Natural killer cell treated with Interleukin-12 subunit alpha and Interleukin-12 subunit beta and Interleukin-15 and Interleukin-18, amount 100 ng/mL, for 72 hours (primary cell): ENCODE data around the gene CDK1. TPM values are rescaled to one million over a fixed set of nuclear protein-coding genes. Genes with fewer than 3 reads are reported as not detected.
A peak's percentile ranks its signal among the peaks of the same experiment; 100 is the strongest.
"Not testable (repeated sequence)": the region's sequence is repeated elsewhere in the genome, so short reads cannot be mapped to it uniquely, and the experiment has no call there.

Experiments
- ATAC-seq, 2 donors: fragments of 150-1000 bp; cut with Tn5 transposase in 1 of 2; sonication (Bioruptor Pico), chemical (Tn5 transposase) in 1 of 2; 2 replicates each; pipeline ENCODE4 v1.10.0; 2021
- DNase-seq: peaks from one replicate; pipeline ENCODE4 v3.0.0; 2022; ENCODE audit warnings: low spot score
- H3K27ac Mint-ChIP-seq, 2 donors: 1 replicate in 1 of 2; 2 replicates in 1 of 2; pipeline ENCODE4 v1.8.0; 2022; ENCODE audit warnings: mixed read lengths in 2 of 2, mild to moderate bottlenecking in 1 of 2, moderate library complexity in 1 of 2
- H3K27me3 Mint-ChIP-seq, 2 donors: 1 replicate in 1 of 2; 2 replicates in 1 of 2; pipeline ENCODE4 v1.8.0; 2022; ENCODE audit warnings: mixed read lengths in 2 of 2
- H3K36me3 Mint-ChIP-seq: one replicate; pipeline ENCODE4 v1.8.0; 2022; ENCODE audit warnings: mixed read lengths
- H3K4me1 Mint-ChIP-seq, 2 donors: 1 replicate in 1 of 2; 2 replicates in 1 of 2; pipeline ENCODE4 v1.8.0; 2022; ENCODE audit warnings: low read depth in 2 of 2, mixed read lengths in 2 of 2, mild to moderate bottlenecking in 1 of 2
- H3K4me3 Mint-ChIP-seq: one replicate; pipeline ENCODE4 v1.8.0; 2022; ENCODE audit warnings: mixed read lengths
- H3K9me3 Mint-ChIP-seq: 2 replicates; pipeline ENCODE4 v1.8.0; 2022; ENCODE audit warnings: mixed read lengths
- total RNA-seq, 2 donors: library from RNA; stranded (reverse); gene quantifications; one replicate each; pipeline ENCODE4 v1.2.3, GENCODE V29; 2022

Gene CDK1
- total RNA-seq, 2 donors from 2014 or later = 52.9 to 61.1 TPM

DNA sequence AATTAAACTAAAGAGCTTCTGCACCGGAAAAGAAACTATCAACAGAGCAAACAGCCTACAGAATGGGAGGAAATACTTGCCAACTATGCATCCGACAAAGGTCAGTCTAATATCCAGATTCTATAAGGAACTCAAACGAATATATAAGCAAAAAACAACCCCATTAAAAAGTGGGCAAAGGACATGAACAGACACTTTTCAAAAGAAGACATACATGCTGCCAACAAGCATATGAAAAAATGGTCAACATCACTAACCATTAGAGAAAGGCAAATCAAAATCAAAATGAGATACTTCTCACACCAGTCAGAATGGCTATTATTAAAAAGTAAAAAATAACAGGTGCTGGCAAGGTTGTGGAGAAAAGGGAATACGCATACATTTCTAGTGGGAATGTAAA, 53.9 kb downstream of the CDK1 start:
- H3K27me3 Mint-ChIP-seq = peaks cover 5 to 14% of the 10 kb centered on the region in 2 donors
- H3K4me1 Mint-ChIP-seq, H3K36me3 Mint-ChIP-seq, DNase-seq, H3K9me3 Mint-ChIP-seq, H3K4me3 Mint-ChIP-seq, ATAC-seq, H3K27ac Mint-ChIP-seq: not testable (repeated sequence)

- Mint-ChIP-seq H3K4me3 (no peak overlapping the region), H3K27ac (no peak overlapping the region), H3K27me3 (peaks cover 0 to 19% of the 10 kb centered on the region in 2 donors), H3K9me3 (no peaks in the 10 kb centered on the region), H3K36me3 (no peaks in the 10 kb centered on the region), H3K4me1 (no peaks in the 10 kb centered on the region)
- DNase-seq (no peak), ATAC-seq (no peak)
These were observed 56.1 kb downstream of the CDK1 start for GRCh38 chr10:60834401-60834800.

DNA sequence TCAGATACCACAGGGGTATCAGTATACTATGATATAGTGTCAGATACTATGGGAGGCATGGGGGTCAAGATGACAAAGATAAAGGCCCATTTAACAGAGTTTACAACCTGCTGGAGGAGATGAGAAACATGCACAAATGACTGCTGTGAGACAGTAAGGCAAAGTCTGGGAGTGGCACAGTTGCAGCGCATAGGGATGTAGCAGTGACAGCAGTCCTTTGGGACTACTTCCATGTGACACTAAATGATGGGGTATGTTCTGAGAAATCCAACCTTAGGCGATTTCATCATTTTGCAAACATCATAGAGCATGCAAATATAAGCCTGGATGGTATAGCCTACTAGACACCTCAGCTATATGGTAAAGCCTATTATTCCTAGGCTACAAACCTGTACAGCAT, 56.8 kb downstream of the CDK1 start:
- DNase-seq = no peak
- peaks cover 0 to 19% of the 10 kb centered on the region in 2 donors for H3K27me3 Mint-ChIP-seq

DNA sequence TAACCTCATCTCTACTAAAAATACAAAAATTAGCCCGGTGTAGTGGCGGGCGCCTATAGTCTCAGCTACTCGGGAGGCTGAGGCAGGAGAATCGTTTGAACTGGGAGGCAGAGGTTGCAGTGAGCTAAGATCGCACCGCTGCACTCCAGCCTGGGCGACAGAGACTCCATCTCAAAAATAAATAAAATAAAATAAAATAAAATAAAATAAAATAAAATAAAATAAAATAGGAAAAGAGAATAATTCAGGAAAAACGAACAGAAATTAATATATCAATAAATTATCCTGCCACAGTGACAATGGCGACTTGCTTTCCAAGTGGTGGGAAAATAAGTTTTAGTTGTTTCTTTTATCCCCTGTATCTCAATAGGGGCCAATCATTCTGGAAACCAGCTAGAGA, 62.9 kb downstream of the CDK1 start:
- H3K4me1 Mint-ChIP-seq, ATAC-seq, DNase-seq, H3K27ac Mint-ChIP-seq, H3K9me3 Mint-ChIP-seq, H3K4me3 Mint-ChIP-seq, H3K36me3 Mint-ChIP-seq: not testable (repeated sequence)
- H3K27me3 Mint-ChIP-seq = peaks cover 3 to 19% of the 10 kb centered on the region in 2 donors

More for the DNA sequence above, 56.8 kb downstream of the CDK1 start:
- H3K36me3 Mint-ChIP-seq = no peaks in the 10 kb centered on the region
- peak in 1 of 2 donors; percentile 36 for ATAC-seq
- no peaks in the 10 kb centered on the region for H3K9me3 Mint-ChIP-seq
- H3K4me3 Mint-ChIP-seq = no peak overlapping the region
- no peak overlapping the region for H3K27ac Mint-ChIP-seq
- no peaks in the 10 kb centered on the region for H3K4me1 Mint-ChIP-seq

GRCh38 chr10:60842694-60843093, 64.4 kb downstream of the CDK1 start:
- ATAC-seq = no peak

More at GRCh38 chr10:60842694-60843093, 64.4 kb downstream of the CDK1 start:
- H3K4me1 Mint-ChIP-seq = no peaks in the 10 kb centered on the region
- DNase-seq = no peak
- H3K27me3 Mint-ChIP-seq = peaks cover 3 to 13% of the 10 kb centered on the region in 2 donors
- no peaks in the 10 kb centered on the region for H3K9me3 Mint-ChIP-seq
- H3K36me3 Mint-ChIP-seq = no peaks in the 10 kb centered on the region
- no peak overlapping the region for H3K27ac Mint-ChIP-seq
- H3K4me3 Mint-ChIP-seq = no peak overlapping the region

Other genes with a start within 250 kb of the CDK1 start
- gene RHOBTB1, start 165.7 kb downstream of the CDK1 start, total RNA-seq = under 1 TPM in 1 of 2 donors, not detected in 1; 0.64 TPM